Measurements from ENCODE around the gene MAP6.

The MAP6 gene

DNA sequence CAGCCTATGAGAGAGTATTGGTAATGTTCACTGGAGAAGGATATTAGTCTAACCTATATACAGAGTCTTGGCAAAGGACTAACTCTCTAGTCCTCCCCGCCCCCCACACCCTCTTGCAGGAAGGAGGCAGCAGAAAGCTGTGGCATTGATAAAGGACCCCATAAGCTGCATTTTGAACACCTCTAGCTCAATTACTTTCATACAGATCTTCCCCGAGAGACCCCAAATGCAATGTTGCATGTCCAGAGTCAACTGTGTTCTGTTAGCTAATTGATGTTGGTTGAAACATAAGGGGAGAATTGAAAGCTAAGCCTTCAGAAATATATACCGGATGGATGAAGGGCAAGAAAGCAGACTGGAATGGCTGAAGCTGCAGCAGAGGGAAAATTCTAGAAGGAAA lies 2.8 kb downstream of the MAP6 start:
- no peak for DNase-seq

DNA sequence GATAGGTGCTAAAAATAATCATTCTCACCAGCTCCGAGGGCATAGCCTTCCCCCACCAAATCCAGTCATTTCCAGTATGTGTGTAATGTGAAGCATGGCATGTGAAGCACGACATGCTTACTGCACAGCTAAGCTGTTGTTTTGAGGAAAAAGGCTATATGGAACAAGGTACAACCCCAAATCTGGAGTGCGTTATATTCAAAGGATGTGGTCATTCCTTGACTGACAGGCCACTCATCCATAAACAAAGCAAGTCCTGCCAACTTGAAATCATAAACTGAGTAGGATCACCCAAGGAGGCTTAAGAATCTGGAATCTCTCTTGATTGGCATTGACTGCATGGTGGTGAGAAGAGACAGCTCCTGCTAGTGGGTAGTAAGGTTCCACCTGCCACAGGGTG lies 3.7 kb downstream of the MAP6 start:
- DNase-seq: no peak

DNA sequence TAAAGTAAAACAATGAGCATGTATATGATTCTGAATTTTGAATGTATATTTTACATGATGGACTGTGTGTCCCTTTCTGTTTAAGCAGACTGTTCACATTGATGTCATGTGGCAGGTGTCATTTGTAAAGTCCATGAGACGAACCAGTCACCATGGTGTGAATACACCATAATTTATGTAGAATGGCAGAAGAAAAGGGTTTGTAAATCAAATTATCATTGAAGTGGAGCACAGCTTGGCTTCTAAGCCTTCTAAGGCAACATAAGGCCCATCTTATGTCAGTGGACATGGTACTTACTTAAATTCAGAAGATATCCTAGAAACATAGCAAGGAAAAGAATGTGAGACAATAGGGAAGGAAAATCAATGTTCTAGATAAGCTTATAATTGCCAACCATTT lies 4.4 kb downstream of the MAP6 start:
- DNase-seq: no peak

DNA sequence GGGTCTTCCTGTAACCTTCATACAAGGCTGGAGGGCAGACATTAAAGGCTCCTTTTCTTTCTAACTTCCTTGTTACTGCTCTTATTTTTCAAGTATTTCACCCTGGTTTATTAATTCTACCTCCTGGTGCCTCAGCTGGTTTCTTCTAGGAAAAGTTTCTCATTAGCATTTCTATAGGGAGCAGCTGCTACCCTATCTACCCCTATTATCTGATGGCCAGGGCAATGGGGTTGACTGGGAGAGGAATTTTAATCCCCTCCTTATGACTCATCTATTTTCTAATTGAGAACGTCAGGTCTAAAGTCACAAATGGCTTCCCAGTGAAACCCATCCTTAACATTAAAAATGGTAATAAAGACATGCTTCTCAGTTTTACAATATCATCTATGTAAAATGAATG lies 5.0 kb downstream of the MAP6 start:
- DNase-seq: no peak

DNA sequence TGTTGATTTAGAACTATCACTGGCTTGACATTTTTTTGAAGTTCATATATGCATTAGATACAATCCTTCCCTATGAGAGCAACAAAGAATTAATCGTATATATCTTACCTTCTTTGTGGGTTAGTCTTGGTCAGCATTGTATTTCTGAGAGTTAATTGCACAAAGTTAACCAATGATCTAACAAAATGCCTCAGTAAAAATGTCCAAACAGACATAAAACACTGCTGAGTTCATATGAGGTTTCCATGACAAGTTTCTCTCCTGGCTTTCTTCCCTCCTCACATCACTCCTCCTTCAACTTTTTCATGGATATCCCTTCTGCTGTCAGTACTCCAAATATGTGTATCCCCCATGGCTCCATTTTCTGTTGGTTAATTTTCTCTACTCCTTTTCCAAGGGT lies 9.0 kb downstream of the MAP6 start:
- DNase-seq: no peak

DNA sequence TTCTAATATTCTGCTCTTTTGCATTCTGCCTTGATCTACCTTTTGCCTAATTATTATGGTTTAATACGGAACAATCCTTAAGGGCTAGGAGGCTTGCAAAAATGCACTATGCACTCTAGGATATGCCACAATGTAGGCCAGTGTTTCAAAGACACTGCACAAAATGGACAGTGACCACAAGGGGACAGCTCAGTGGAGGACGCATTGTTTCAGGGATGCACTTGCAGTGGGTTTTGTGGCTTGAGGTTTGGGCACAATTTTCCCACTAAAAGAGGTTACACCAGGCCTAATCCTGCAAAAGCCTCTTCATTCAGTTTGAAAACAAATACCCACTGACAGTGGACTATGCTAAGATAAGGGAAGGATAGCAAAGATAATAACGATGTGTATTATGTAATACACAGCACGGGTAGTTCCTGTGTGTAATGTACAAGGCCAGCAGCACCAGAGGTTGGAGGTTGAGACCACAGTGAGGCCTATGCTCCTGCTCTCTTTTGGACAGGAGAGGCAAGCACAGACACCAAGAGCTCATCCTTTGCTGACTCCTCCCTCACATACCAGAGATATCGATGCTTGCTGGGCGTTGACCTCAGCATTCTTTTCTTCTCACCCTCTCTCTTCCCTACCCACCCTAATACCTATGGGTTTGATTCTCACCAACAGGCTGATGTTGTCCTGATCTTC lies 12.7 kb downstream of the MAP6 start:
- no peak for DNase-seq

DNA sequence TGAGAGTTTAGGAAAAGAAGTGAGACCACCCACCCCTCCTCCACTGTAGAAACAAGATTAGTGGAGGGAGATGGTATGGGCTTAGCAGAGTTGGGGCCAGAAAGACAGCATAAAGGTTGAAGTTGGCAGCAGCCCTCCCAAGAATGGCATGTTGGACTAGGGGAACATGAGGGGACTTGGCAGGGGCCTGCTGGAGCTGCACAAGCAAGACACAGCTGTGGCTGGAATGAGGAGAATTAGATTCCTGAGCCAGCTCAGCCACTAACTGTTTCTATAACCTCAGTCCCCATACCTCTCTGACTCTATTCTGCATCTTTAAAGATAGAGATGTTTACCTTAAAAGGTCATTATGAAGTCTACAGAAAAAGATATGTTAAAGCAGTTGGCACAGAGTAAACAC lies 13.2 kb downstream of the MAP6 start:
- no peak for DNase-seq

DNA sequence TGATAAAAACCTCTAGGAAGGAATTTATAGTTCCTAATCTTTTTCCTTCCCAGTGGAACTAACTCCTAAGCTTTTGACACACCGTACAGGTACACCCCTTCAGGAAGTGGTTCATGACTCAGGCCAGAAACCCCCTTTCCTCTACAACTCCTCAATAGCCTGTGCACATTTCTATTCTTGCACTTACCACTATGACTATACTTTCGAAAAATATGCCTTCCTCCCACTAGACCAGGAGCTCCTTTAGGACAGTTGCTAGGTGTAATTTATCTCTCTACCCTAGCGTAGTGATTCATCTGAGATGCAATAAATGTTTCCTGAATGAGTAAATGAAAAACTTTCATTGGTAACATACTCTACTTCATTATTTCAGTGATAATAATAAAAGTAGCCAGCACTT lies 14.5 kb downstream of the MAP6 start:
- DNase-seq: peak; percentile 87

DNA sequence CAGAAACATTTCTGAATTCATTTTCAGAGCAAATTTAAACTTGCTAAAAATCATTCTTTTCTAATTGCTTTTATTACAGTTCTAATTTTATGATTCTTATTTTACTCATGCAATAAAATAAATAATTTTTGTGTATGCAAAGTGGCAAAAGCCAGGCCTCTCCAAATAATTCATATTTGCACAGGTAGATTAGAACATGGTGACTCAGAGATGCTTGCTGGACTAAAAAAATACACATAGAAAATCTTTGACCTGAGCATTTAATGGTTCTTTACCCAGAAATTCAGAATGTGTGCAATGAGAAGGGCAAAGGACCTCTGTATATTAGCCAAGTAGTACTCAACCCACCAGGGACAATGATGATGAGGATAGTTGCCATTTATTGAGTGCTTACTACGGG lies 15.3 kb downstream of the MAP6 start:
- no peak for DNase-seq

DNA sequence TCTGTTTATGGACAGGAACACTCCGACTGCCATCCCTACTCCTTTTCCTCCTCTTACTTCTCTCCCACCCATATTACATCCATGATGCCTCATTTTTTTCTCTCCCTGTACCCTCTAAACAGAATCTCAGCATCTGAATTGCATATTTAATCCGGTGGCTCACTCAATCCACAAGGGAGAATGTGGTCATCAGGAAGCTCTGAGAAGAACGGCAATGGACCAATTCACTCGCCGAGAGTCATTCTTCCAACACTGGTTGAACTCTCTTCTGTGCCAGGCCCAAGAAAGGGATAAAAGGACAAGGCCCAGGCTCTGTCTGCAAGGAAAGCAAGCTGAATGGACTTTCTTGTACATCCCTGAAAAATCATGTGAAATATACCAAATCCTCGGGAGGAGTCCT lies 15.9 kb downstream of the MAP6 start:
- no peak for DNase-seq

DNA sequence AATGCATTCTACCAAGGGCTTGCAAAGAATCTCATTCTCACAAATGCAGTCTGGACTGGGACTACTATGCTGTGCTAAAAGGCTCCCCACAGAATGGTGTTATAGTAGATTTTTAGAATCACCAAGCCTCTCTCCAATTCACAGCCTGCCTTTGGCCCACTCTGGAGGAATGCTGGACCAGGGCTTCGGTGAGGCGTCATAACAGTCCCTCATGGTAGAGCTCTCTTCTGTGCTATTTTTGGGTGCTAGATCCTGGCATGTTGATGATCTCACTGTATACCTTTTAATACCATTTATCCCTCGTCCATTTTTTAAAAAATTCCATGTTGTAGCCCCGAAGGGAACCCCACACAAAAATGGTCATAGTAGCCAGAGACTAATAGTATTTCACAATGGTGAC lies 17.6 kb downstream of the MAP6 start:
- DNase-seq: no peak

DNA sequence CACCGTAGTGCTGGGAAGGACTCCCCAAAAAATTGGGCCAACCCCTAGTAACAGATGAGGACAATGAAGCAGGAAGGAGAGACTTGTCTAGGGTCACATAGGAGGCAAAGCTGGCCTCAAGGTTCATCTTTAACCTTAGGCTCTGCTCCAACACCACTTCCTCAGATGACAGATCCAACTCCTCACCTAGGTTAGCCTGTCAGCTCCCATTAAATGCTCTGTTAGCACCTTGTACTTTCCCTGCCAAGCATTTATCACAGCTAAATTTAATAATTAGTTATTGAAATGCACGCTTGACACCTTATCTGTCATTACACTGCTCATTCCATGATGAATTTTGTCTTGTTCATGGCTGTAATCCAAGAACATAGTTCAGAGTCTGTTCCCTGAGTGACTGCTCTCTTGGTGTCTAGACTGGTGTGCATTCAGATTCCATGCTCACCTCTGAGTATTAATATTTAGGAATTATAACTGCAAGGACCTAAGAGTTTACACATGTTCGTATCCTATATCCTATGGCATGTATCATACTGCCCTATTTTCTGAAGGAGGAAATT lies 18.6 kb downstream of the MAP6 start:
- DNase-seq: no peak

DNA sequence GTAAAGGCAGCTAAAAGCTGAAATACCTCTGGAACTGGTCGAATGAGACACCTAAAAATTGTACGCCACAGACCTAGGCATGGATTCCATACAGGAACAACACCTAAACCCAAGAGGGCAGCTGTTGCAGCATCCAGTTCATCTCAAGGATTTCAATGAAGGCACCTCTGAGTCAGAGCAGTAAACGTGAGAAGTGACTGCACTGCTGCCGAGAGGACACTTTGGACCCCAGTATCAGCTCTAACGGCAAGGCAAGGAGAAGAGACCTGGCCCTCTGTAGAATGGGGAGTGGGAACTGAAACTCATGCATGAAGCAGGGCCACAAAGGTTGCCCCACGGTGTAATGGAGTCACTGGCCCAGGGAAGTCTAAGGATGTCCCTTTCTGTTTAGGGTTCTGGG lies 23.9 kb downstream of the MAP6 start:
- DNase-seq: no peak

DNA sequence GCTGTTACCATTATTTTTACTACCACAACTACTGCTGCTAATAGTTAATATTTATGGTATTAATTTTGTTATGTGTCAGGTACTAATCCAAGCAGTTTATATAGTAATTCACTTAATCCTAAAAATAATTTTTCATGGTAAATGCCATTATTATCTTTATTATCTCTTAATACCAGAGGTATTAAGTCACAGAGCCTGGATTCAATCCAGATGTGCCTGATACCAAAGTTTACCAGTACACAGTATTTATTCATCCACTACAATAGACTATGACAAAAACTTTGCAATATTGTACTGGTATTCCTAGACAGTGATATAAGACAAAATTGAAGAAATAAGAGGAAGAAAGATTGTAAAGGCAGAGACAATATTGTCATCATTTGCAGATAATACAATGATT lies 24.5 kb downstream of the MAP6 start:
- no peak for DNase-seq

DNA sequence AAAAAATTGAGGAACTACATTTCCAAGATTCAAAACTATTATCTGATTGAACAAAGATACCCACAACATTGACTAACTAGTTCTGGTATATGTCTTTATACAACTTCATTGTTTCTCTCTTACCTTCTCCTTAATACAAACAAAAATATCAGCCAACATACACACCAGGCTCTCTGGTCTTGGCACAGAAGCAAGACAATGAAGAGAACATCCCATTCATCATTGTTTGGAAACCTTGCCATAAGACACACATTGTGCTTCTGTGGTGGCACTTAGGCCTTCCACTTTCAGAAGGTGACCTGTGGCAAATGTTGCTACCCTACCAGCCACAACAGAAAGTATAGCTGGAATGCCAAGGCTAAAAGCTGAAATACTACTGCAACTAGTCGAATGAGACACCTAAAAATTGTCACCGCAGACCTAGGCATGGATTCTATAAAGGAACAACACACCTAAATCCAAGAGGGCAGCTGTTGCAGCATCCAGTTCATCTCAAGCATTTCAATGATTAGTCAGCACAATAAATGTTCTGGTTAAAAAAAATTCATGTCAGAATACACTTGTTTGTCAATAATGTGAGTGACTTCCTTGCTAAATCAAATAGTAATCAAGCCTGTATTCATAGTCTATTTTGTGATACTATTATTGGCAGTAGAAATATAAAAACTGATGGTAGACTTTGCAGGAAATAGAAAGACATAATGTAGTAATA lies 26.3 kb downstream of the MAP6 start:
- no peak for DNase-seq

DNA sequence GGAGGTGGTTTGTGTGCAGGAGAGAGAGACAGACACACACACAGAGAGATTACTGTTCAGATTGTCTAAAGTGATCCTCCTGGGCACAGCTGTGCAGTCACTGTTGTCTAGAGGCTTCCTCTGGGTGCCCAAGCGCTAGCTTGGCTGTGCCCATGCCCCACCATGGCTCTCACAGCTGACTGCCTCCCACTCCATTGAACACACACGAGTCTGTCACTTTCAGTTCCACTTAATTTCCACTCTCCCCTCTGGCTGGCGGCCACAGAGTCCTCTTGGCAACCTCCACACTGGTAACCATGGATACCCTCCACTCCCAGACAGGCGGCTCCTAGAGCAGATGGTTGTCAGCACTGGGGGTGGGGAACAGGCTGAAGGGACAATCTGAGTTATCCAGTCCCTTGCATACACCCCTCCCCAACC lies 29.1 kb downstream of the MAP6 start:
- DNase-seq: peak; percentile 41

DNA sequence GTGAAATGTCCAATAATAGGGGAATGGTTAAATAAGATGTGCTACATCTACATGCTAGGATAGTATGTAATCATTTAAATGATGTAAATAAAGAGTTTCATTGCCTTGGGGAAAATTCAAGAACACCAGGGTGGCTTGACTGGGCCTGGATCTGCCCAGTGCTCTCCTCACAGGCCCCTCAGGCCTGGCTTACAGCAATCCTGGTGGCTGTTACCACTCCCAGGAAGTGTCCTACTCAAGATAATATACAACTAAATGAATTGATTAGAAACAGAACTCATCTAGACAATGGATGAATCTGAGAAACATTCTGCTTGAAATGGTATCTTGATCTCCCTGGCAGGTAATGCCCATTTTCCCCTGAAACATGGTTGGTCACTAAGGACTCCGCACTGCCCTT lies 30.8 kb downstream of the MAP6 start:
- DNase-seq: no peak

DNA sequence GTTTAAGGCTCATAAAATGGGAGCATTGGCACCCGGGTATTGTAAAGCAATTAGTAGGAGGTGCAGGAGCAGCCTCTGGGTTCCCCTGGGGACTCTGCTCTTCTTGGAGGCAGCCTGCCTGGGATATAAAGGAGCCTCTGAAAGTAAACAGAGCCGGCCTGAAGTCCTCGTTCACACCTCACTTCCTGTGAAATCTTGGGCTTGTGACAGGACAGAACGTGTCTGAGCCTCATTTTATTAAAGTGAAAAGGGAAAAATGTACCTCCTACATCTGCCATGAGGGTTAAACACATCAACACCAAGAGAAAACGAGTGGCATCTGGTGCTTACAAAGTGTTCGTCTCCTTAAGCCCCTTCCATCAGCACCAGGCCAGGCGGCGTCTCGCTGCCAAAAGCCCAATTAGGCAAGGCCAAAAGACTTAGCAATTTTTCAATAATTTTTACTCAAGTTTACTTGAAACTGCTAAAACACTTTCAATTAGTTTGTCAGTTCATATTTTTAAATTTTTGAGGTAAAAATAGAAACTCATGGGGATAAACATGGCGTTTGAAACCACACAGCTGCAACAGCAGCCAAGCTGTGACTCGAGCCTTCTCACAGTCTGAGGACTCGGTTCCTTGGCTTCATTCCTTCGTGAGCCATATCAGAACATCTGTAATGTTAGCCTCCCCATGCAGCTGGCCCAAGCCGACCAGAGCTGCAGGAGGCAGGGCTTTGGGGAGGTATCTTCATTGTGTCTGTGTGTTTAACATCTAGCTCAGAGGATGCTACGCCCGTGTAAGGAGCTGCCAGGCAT lies 33.6 kb downstream of the MAP6 start:
- DNase-seq: no peak

DNA sequence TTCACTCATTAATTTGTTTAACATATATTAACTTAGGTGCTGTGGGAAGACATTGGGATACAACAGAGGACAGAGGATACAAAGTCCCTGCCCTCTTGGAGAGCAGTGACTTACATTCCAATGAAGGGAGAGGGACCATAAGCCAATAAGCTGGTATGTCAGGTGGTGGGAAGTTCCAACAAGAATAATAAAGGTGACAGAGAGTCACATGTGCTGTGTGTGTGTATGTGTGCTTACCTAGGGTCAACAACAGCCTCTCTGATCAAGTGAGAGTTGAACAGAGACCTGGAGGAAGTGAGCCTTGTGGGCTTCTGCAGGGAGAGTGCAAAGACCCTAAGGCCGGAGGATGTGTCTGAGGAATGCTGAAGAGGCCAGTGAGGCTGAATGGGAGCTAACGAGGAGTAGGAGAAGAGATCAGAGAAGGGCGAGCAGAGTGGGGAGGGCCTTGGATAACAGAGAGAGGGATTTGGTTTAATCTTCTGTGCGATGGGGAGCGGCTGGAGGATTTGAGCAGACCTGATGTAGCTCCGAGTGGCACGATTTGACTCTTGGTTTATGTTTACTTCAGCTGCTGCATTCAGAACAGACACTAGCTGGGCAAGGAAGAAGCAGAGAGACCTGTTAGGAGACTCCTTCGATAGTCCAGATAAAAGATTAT lies 35.3 kb downstream of the MAP6 start:
- no peak for DNase-seq

DNA sequence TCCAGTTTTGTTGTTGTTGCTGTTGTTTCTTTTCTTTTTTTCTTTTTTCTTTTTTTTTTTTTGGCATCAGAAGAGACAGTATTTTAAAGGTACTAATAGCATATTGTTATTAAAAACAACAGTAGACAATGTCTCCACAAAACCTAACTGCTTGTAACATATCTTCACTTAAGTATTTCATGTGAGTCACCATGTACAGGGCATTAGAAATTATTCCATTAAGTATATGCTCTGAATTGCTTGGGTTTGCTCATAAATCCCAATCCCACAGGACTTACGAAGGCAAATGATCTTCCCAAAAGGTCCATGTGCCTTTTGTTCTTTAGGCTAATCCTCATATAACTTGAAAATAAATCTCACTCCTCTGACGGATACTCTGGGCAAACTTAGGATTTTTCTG lies 35.9 kb downstream of the MAP6 start:
- no peak for DNase-seq

DNA sequence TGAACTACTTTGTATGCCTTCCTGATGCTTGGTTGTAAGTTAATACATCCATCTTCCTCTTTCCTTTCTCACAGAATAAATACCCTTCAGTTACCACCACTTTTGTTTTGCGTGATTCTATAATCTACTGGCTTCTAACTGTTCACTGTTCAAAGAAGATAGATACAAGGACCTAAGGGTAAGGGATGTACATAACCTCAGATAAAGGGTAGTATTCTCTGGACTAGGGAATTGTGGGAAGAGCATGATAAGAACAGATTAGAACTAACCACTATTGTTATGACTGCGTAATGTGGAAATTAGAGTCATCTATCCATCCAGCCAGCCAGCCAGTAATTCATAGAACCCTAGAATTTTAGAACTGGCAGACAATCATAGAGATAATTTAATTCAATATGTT lies 36.4 kb downstream of the MAP6 start:
- no peak for DNase-seq

DNA sequence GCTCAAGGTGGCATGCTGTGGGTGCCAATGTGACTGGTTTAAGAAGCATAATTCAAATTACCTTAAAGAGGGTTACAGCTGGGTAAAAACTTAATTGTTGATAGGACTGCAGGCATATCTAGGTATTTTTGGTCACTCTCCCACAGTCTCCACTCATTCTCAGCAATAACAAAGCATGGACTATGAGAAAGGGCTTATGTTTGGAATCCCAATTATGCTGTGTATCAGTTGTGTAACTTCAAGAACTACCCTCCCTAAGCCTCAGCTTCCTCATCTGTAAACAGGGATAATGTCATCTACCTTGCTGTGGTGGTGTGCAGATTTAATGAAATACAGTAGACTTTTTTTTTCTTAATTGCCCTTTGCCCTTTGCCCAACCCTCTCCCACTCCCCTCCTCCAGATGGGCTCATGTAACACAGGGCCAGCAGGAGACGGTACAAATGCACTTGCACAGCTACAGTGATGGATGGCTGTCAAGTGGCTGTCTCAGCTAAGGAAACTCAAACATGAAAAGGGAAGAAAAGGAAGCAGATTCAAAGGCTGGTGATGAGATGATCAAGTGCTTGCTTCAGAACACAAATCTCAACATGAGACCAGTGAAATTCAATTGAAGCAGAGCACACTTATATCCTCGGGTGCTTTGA lies 37.6 kb downstream of the MAP6 start:
- no peak for DNase-seq

Data from kidney glomerular epithelial cell (primary cell).